VCaP (cell line): Measurements from ENCODE around the gene TMED9.

Experiments
- H3K27ac ChIP-seq: fragments of 450-650 bp; 2 replicates; pipeline ENCODE4 v1.5.1; 2017
- TF ChIP-seq, protein P1 (sequence below): fragments of 450-650 bp; conservative IDR thresholded peaks from 2 replicates; pipeline ENCODE4 v1.5.1; 2017; ENCODE audit warnings: mild to moderate bottlenecking, moderate library complexity

The TMED9 gene

GRCh38 chr5:177604116-177604521, 12.1 kb downstream of the TMED9 start:
- TF ChIP-seq, protein P1, sequence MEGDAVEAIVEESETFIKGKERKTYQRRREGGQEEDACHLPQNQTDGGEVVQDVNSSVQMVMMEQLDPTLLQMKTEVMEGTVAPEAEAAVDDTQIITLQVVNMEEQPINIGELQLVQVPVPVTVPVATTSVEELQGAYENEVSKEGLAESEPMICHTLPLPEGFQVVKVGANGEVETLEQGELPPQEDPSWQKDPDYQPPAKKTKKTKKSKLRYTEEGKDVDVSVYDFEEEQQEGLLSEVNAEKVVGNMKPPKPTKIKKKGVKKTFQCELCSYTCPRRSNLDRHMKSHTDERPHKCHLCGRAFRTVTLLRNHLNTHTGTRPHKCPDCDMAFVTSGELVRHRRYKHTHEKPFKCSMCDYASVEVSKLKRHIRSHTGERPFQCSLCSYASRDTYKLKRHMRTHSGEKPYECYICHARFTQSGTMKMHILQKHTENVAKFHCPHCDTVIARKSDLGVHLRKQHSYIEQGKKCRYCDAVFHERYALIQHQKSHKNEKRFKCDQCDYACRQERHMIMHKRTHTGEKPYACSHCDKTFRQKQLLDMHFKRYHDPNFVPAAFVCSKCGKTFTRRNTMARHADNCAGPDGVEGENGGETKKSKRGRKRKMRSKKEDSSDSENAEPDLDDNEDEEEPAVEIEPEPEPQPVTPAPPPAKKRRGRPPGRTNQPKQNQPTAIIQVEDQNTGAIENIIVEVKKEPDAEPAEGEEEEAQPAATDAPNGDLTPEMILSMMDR, result no peak
- no peak overlapping the region for H3K27ac ChIP-seq

DNA sequence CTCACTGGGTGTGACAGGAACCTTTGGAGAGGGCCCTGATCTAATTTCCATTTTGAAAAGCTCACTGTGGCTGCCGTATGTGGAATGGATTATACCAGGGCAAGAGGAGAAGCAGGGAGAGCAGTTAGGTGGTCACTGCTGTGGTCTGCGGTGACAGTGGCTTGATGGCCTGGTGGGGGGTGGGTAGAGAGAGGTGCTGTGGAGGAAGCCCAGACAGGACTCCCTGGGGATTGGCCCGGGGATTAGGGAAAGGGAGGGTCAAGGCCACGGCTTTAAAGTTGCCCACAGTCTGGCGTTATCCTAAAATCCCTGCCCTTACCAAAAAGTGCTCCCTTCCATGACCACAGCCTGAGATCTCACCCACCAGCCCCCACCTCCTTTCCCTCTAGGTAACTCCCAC, 12.7 kb downstream of the TMED9 start:
- TF ChIP-seq, protein P1, result no peak
- no peak overlapping the region for H3K27ac ChIP-seq

DNA sequence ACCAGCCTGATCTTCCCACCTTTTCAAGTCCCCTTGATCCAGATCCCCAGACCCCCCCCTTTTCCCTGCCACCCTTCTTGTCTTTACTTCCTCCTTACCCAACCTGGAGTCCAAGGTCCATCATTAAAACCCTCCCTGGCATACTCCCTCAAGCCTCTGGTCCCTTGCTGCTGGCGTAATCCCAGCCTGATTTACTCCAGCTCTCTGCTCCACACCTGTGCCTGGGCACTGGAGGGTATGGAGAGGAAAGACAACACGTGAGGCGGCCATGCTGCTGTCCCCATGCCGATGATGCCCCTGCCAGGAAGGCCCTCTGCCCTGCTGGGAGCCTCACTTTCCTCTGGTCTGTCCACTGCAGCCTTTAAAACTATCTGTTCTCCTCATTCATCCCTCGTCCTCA, 13.1 kb downstream of the TMED9 start:
- TF ChIP-seq, protein P1, result no peak
- no peak overlapping the region for H3K27ac ChIP-seq

- H3K27ac ChIP-seq, result no peak overlapping the region
- TF ChIP-seq, protein P1, result no peak
These were observed 13.7 kb downstream of the TMED9 start for GRCh38 chr5:177605667-177606066.

DNA sequence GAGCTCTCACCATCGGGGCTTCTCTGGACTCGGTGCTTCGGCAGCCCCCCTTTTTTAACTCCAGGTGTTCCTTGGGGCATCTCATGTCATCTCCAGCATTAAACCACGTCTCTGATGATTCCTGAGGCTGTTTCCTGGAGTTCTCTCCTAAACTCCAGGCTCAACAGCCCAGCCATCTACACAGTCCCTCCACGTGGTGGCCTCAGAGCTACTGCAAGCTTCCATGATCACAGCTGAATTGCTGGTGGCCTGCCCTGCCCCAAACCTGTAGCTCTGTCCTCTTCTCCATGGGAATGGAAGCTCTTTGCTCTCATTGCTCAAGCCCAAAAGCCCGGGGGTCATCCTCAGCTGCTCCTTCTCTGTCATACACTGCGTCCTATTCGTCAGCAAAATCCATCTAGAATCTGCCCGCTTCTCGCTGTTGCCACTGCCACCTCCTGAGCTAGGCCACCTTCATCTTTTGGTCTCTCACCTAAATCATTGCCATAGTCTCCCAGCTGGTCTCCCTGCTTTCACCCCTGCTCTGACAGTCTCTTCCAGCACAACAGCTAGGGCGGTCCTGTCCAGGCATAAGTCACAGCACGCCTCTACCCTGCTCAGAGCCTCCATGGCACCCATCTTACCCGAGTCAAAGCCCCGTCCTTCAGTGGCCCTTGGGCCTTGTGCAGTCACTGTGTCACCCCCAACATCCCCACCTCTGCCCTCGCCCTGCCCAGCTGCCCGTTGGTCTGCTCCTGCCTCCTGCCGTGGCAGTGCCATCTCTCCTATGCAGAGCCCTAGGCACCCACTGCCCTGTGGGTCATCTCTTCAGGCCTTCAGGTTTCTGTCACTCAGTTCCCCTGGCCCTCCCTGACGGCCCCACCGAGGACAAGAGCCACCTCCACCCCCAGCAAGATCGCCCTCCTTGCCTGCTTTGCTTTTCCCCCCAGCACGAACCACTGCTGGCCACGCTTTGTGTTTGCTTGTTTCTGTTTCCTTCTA, 14.4 kb downstream of the TMED9 start:
- H3K27ac ChIP-seq, result no peak overlapping the region; the same call in 1 of the 2 replicates

DNA sequence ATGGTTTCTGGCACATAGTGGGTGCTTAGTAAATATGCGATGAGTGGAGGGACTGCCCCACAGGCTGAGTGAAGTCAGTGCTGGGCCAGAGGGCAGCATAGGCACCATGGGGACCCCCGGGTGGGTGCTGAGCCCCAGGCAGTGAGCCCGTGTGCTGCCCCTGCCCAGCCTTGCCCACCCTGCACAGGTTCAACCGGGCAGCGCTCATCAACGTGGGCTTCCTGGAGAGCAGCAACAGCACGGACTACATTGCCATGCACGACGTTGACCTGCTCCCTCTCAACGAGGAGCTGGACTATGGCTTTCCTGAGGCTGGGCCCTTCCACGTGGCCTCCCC, 15.1 kb downstream of the TMED9 start:
- TF ChIP-seq, protein P1, result no peak
- peak overlapping the region; percentile 19; the same call in 1 of the 2 replicates for H3K27ac ChIP-seq

More for the DNA sequence above, 14.4 kb downstream of the TMED9 start:
- TF ChIP-seq, protein P1, result no peak

DNA sequence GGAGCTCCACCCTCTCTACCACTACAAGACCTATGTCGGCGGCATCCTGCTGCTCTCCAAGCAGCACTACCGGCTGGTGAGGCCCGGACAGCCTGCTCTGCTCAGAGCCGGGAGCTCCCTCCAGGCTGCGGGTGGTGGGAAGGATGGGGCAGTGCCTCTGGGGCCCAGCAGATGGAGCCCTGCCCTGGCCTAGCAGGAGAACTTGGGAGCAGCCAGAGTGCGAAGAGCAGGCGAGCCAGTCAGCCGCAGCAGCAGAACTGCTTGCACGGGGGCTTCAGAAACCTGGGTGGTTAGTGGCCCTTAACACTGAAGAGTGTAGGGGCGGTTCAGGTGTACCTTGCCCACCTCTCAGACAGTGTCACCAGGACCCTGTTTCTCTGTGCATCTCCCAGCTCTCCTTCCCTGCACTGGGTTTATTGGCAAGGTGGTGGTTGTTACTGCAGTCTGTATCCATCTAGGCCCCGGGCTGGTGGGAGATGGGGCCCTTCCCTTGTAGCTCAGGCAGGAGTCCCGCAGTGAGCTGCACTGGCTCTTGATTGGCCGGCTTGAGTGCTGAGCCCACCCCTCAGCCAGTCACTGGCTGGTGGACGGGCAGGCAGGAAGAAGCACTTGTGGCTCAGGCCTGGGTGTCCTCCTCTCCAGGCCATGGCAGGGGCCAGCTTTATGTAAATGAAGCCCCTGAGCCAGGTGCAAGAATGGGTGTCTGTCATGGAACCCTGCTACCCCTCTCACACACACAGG, 15.6 kb downstream of the TMED9 start:
- TF ChIP-seq, protein P1, result peak; percentile 99
- H3K27ac ChIP-seq, result peak overlapping the region; percentile 19; the same call in 1 of the 2 replicates
